ENCODE measurements around the gene FILIP1L. TPM values are rescaled to one million over a fixed set of nuclear protein-coding genes. Genes with fewer than 3 reads are reported as not detected.

The FILIP1L gene
- total and polyA plus RNA-seq, 2 donors (not counting 1 experiment from before 2014, with no cell fraction given) = 0.32 to 0.48 TPM

DNA sequence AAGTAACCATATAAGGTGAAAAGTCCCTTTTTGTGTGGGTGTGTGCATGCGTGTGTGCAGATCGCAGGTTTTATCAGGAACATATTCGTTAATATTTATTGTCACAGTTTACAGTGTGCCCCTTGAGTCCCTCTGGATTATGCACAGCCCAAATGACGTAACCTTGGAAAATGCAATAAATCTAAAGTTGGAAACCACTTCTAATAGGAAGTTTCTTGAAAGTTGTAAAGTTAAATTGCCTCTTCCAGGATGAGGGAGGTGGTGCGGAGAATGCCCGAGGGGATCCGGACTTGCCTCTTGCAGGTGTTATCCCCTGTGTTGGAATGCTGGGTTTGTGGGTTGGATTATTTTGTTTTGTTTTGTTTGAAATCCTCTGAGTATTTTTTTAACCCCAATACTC, 153.4 kb downstream of the FILIP1L start:
- no peaks in the 10 kb centered on the region for H3K79me2 ChIP-seq (ENCODE audit: control insufficient read depth, insufficient read depth, low read length)
- H3K27me3 Mint-ChIP-seq = no peaks in the 10 kb centered on the region
- no peaks in the 10 kb centered on the region for H4K20me1 ChIP-seq (ENCODE audit: control insufficient read depth, insufficient read depth, low read length, poor library complexity, severe bottlenecking)
- no peak overlapping the region for H2AFZ ChIP-seq (ENCODE audit: insufficient read depth, low read depth, low read length, poor library complexity, severe bottlenecking)
- TF ChIP-seq, protein P1, sequence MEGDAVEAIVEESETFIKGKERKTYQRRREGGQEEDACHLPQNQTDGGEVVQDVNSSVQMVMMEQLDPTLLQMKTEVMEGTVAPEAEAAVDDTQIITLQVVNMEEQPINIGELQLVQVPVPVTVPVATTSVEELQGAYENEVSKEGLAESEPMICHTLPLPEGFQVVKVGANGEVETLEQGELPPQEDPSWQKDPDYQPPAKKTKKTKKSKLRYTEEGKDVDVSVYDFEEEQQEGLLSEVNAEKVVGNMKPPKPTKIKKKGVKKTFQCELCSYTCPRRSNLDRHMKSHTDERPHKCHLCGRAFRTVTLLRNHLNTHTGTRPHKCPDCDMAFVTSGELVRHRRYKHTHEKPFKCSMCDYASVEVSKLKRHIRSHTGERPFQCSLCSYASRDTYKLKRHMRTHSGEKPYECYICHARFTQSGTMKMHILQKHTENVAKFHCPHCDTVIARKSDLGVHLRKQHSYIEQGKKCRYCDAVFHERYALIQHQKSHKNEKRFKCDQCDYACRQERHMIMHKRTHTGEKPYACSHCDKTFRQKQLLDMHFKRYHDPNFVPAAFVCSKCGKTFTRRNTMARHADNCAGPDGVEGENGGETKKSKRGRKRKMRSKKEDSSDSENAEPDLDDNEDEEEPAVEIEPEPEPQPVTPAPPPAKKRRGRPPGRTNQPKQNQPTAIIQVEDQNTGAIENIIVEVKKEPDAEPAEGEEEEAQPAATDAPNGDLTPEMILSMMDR (IDR thresholded peaks at IDR 0.05) = no peak
- TF ChIP-seq EZH2 (IDR thresholded peaks at IDR 0.05; ENCODE audit: borderline replicate concordance, insufficient read depth, low read depth, low read length, poor library complexity, severe bottlenecking) = no peak
- ChIA-PET CTCF (no interaction called here), POLR2A (no interaction called here)
- no peaks in the 10 kb centered on the region for H3K4me1 ChIP-seq (ENCODE audit: control insufficient read depth in 2 of 2, insufficient read depth in 2 of 2, low read length in 2 of 2)
- H3K9me3 ChIP-seq (ENCODE audit: control extremely low read depth in 1 of 3, control insufficient read depth in 2 of 3, insufficient read depth in 1 of 3, low read length in 2 of 3) = no peaks in the 10 kb centered on the region
- H3K27ac Mint-ChIP-seq = no peak overlapping the region
- peaks cover 17% of the 10 kb centered on the region for H3K4me1 Mint-ChIP-seq
- H3K36me3 ChIP-seq (replicated peaks in 1 of 2; ENCODE audit: control extremely low read depth in 1 of 2, control insufficient read depth in 1 of 2, extremely low read depth in 1 of 2, insufficient read depth in 2 of 2, low read length in 1 of 2) = no peaks in the 10 kb centered on the region
- H3K4me3 Mint-ChIP-seq = no peak overlapping the region
- ATAC-seq (ENCODE audit: low read depth) = no peak
- H3K9me3 Mint-ChIP-seq (ENCODE audit: insufficient read depth) = no peaks in the 10 kb centered on the region
- no peak overlapping the region for H3K4me2 ChIP-seq (replicated peaks; ENCODE audit: low read depth, low read length, poor library complexity, severe bottlenecking)
- no peaks in the 10 kb centered on the region for H3K27me3 ChIP-seq (replicated peaks in 1 of 4; ENCODE audit: control extremely low read depth in 1 of 4, control insufficient read depth in 3 of 4, insufficient read depth in 4 of 4, low read length in 3 of 4)
- H3K9ac ChIP-seq (ENCODE audit: low read length) = no peak overlapping the region
- no peak for DNase-seq
- no peak overlapping the region for H3K27ac ChIP-seq (ENCODE audit: low read length in 2 of 2)
- intact Hi-C loops (cut with micrococcal nuclease) = no loop called here
- 100% methylated on average over 3 of the region's 7 CpGs for WGBS (ENCODE audit: insufficient coverage)
- no peak overlapping the region for H3K4me3 ChIP-seq (ENCODE audit: control extremely low read depth in 1 of 5, extremely low read depth in 1 of 5, insufficient read depth in 1 of 5, low read depth in 2 of 5, low read length in 4 of 5)

DNA sequence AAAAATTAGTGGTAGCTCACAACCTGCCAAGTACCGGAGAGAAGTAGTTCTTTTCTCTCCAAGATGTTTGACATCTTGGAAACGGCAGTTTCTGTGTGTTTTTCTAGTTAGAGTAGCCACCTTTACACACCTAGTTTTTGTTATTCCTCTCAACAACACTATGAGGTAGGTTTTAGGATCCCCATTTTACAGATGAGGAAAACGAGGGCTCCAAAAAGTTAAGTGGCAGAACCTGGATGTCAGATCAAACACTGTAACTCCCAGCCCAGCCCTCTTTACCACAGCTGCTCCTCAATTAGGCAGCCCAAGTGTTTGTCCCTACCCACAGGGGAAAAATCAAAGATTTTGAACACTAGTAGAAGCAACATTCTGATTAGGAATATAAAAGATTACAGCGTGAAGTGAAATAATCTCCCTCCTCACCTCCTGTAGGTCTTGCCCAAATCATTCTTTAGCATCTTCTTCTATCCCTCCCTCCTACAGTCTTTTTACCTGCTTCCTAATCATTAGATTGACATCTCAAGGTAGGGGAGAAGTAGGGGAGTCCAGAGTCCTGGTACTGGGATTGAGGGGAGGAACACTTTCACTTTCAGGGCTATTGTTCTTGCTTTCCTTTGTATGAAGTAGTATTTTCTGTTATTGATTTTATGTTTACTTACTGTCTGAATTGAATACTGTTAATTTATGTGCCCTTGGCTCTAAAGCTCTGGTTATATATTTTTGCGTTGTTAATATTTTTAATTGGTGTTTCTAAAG, 154.0 kb downstream of the FILIP1L start:
- H3K4me3 ChIP-seq (ENCODE audit: control extremely low read depth in 1 of 5, extremely low read depth in 1 of 5, insufficient read depth in 1 of 5, low read depth in 2 of 5, low read length in 4 of 5) = no peak overlapping the region
- no peaks in the 10 kb centered on the region for H3K9me3 Mint-ChIP-seq (ENCODE audit: insufficient read depth)
- no peaks in the 10 kb centered on the region for H3K4me1 ChIP-seq (ENCODE audit: control insufficient read depth in 2 of 2, insufficient read depth in 2 of 2, low read length in 2 of 2)
- CTCF ChIA-PET = interaction anchor here (1.2 kb wide), 1 partner anchor 108 kb away, joined by 3 read pairs; no protein-coding TSS in a partner anchor
- H4K20me1 ChIP-seq (ENCODE audit: control insufficient read depth, insufficient read depth, low read length, poor library complexity, severe bottlenecking) = no peaks in the 10 kb centered on the region
- no peak for DNase-seq
- H3K4me1 Mint-ChIP-seq = peaks cover 17% of the 10 kb centered on the region
- H3K27ac Mint-ChIP-seq = no peak overlapping the region
- H3K36me3 ChIP-seq (replicated peaks in 1 of 2; ENCODE audit: control extremely low read depth in 1 of 2, control insufficient read depth in 1 of 2, extremely low read depth in 1 of 2, insufficient read depth in 2 of 2, low read length in 1 of 2) = no peaks in the 10 kb centered on the region
- H2AFZ ChIP-seq (ENCODE audit: insufficient read depth, low read depth, low read length, poor library complexity, severe bottlenecking) = no peak overlapping the region
- intact Hi-C loops (cut with micrococcal nuclease) = no loop called here
- H3K9ac ChIP-seq (ENCODE audit: low read length) = no peak overlapping the region
- no peak for TF ChIP-seq EZH2 (IDR thresholded peaks at IDR 0.05; ENCODE audit: borderline replicate concordance, insufficient read depth, low read depth, low read length, poor library complexity, severe bottlenecking)
- TF ChIP-seq, protein P1 (IDR thresholded peaks at IDR 0.05) = no peak
- ATAC-seq (ENCODE audit: low read depth) = no peak
- no peak overlapping the region for H3K27ac ChIP-seq (ENCODE audit: low read length in 2 of 2)
- no peak overlapping the region for H3K4me3 Mint-ChIP-seq
- no peak overlapping the region for H3K4me2 ChIP-seq (replicated peaks; ENCODE audit: low read depth, low read length, poor library complexity, severe bottlenecking)
- H3K9me3 ChIP-seq (ENCODE audit: control extremely low read depth in 1 of 3, control insufficient read depth in 2 of 3, insufficient read depth in 1 of 3, low read length in 2 of 3) = no peaks in the 10 kb centered on the region
- no peaks in the 10 kb centered on the region for H3K79me2 ChIP-seq (ENCODE audit: control insufficient read depth, insufficient read depth, low read length)
- H3K27me3 Mint-ChIP-seq = no peaks in the 10 kb centered on the region
- POLR2A ChIA-PET = no interaction called here
- H3K27me3 ChIP-seq (replicated peaks in 1 of 4; ENCODE audit: control extremely low read depth in 1 of 4, control insufficient read depth in 3 of 4, insufficient read depth in 4 of 4, low read length in 3 of 4) = no peaks in the 10 kb centered on the region
- WGBS (ENCODE audit: insufficient coverage) = 50% methylated on average over 2 of the region's 5 CpGs

Measured in B cell (primary cell).